LNCAP (cell line): Measurements from ENCODE around the gene RARB.

Experiments
- TF ChIP-seq, protein P1 (sequence below): fragments of 450-650 bp; IDR thresholded peaks from 2 replicates; pipeline ENCODE4 v1.5.1; 2017; ENCODE audit warnings: mild to moderate bottlenecking

Gene RARB

DNA sequence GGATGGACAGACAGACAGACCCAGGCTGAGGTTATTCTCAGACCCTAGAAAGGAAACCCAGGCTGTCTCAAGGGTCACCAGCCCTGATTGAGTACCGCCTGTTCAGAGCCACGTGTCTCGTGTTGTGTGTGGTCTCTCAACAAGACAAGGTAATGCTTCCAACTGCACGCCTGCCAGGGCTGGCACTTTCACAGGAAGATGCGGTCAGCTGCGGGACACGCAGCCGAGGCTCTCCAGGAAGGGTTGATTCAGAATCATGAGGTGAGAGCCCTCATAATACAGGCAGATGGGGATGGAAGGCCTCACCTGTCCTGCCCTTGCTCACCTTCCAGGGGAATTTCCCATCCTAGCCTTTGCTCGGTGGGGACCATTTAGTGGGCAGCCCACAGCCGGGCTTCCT is 155.3 kb downstream of the RARB start:
- TF ChIP-seq, protein P1, sequence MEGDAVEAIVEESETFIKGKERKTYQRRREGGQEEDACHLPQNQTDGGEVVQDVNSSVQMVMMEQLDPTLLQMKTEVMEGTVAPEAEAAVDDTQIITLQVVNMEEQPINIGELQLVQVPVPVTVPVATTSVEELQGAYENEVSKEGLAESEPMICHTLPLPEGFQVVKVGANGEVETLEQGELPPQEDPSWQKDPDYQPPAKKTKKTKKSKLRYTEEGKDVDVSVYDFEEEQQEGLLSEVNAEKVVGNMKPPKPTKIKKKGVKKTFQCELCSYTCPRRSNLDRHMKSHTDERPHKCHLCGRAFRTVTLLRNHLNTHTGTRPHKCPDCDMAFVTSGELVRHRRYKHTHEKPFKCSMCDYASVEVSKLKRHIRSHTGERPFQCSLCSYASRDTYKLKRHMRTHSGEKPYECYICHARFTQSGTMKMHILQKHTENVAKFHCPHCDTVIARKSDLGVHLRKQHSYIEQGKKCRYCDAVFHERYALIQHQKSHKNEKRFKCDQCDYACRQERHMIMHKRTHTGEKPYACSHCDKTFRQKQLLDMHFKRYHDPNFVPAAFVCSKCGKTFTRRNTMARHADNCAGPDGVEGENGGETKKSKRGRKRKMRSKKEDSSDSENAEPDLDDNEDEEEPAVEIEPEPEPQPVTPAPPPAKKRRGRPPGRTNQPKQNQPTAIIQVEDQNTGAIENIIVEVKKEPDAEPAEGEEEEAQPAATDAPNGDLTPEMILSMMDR = no peak

DNA sequence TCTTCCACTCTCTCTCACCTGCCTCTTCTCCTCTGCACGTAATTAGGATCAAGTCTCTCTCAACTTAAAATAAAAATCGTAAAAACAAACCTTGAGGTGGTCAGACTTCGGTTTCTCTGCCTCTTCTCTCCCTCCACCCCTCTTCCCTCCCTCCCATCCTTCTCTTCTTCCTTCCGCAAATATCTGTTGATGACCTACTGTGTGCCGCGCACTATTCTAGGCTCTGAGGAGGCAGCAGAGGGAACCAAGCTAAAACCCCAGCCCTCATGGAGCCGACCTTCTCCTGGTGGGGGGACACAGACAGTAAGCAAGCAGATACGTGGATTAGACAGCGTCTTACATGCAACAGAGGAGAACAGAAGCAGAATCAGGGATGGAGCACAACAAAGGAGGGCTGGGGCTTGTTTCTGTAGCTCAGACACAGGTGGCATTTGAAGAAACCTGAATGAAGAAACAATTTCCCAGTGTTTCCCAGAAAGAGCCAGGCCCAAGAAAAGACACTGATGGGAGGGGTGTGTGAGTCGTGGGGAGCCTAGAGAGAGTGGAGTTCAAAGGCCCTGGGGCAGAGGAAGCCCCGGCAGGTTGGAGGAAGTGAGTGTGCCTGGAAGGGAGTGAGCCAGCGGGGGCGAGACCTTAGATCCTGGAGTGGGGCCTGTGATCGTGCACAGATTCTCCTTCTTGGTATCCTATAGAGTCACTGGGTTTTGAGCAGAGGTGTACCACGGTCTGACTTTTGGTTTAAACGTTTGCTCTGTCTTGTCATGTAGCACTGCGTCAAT is 156.1 kb downstream of the RARB start:
- TF ChIP-seq, protein P1 = no peak

DNA sequence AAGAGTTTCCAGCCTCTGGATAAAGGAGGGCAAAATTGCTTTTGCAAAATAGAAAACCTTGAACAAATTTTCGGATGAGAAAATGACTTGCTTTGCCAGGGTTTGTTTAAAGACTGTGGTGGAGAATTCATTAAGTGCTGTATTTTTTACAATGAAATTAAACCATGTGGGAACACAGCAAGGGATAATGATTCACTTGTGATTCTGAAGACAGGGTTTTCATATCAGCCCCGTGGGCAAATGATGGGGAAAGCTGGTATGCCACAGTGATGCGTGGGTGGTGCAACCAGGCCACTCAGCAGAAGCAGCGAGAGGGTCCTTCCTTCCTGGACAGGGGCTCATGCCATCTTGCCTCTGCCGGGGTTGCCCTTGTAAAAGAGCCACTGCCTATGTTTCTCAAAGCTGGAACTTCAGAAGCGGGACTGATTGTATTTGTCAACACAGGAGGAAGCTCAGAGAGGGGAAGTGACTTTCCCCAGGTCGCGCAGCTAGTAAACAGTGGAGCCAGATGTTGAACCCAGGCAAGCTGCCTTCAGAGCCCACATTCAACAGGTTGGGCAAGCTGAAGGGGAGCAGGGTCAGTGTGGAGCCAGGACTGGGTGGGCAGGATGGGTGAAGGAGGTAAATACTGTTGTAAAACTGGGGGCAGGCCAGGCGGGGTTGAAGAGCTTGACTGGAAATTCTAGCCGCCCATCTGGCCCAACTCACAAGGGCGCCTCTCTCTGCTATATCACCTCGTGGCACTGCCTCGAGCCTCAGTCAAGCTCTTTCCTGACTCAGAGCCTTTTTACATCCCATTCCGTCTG is 157.5 kb downstream of the RARB start:
- TF ChIP-seq, protein P1 = no peak

DNA sequence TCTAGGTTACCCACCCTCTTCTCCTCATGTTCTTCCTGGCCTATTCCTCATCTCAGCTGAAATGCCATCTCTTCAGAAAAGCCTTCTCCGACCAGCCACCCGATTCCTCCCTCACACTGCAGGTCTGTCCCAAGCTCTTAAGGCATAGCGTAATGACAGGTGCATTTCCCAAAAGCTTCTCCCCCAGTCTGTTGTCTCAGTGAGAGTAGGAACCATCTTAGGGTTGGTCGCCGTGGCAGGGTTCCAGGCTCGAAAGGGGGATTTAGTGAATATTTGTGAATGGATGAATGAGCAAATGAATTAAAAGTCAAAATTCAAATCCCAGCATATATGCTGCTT is 158.1 kb downstream of the RARB start:
- TF ChIP-seq, protein P1 = no peak

DNA sequence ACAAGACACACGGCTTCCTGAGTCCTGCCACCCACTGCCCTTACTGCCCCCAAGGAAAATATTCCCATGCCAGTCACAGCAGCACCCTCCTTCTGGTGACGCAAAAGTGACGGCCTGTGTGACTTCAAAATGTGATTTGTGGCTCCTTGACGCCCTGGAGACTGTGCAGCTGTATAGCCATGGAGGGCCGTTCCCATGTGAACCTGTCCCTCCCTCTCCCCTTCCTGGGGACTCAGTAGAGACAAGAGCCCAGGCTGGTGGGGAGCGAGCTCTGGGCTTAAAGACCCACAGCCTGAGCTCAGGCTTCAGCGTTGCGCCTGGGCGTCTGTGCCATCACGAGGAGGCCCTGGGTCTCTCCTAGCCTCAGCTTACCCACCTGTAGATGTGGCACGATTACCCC is 158.5 kb downstream of the RARB start:
- TF ChIP-seq, protein P1 = no peak

DNA sequence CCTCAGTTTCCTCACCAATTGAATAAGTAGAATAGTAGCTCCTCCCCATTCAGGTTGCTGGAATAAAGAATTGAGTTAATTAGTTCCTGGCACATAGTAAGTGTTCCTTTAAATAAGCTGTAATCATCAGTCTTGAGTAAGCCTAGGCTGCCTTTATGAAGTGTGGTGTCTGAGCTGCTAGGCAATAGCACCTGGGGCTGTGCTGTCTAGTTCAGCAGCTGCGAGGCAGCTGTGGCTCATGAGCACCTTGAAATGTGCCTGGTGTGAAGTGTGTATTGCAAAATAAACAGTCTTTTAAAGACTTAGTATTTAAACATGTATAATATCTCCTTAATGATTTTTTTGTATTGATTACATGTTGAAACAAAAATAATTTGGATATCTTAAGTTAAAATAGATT is 159.0 kb downstream of the RARB start:
- TF ChIP-seq, protein P1 = no peak

DNA sequence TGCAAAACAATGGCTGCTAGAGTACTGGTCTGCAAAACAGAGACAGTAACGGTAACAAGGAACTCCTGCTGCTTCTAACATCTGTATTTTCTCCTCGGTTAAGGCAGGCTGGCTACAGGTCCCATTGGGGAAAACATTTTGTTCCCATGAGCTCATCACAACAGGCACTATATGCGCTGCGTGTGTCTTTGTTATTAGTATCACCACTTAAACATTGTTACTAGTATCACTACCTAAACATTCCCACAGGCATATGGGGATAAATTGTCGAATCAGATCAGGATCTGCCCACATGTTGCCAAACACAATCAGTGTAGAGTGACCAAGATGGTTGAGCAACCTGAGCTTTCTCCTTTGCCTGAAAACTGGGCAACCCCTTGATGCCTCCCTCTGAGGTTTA is 159.5 kb downstream of the RARB start:
- TF ChIP-seq, protein P1 = no peak
